ENCODE measurements around the gene GJA1.

Gene GJA1

DNA sequence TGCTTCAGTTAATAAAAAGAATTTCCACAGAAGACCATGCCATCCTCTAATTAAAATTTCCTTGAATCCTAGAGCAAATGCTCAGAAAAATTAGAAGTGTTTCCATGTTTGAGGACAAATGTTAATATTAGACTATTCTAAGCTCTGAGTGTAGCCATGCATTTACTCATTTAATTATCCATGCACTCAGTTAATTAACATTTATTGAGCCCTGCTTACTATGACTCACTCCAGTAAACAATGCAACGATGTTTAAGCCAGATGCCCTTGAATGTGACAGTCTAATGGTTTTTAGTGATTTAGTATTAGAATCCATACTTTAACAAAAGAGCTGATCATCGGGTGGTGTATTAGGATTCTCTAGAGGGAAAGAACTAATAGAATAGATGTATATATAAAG lies 37.3 kb upstream of the GJA1 start:
- TF ChIP-seq REST (IDR thresholded peaks at IDR 0.05; ENCODE audit: insufficient read depth in 1 of 2, low read depth in 2 of 2, low read length in 2 of 2): no peak
- no peak for TF ChIP-seq POLR2AphosphoS5 (IDR thresholded peaks at IDR 0.05; ENCODE audit: low read depth, low read length)
- TF ChIP-seq TAF1 (IDR thresholded peaks at IDR 0.05; ENCODE audit: borderline replicate concordance, insufficient read depth, low read length): no peak
- TF ChIP-seq SIN3A (IDR thresholded peaks at IDR 0.05; ENCODE audit: borderline replicate concordance, insufficient read depth, low read length): no peak
- no peak for TF ChIP-seq FOXP2 (optimal IDR thresholded peaks at IDR 0.05; ENCODE audit: borderline replicate concordance, extremely low read depth, extremely low read length, insufficient read depth)

DNA sequence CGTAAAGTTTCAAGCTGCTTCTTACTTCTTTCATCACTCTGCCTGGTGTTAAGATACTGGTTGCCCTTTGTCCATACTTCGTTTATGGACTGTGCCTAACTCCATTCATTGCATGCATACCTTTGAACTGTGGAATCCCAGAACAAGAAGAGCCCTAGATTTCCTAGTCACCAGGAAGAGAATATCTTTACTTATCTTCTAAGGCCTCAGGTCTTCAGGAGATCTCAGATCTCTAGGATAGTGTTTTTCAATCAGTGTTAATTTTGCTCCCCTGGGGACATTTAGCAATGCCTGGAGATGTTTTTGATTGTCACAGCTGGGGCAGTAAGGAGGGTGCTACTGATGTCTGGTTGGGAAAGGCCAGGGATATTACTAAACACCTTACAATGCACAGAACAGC lies 35.5 kb upstream of the GJA1 start:
- TF ChIP-seq SIN3A (IDR thresholded peaks at IDR 0.05; ENCODE audit: borderline replicate concordance, insufficient read depth, low read length): no peak
- no peak for TF ChIP-seq TAF1 (IDR thresholded peaks at IDR 0.05; ENCODE audit: borderline replicate concordance, insufficient read depth, low read length)
- TF ChIP-seq POLR2AphosphoS5 (IDR thresholded peaks at IDR 0.05; ENCODE audit: low read depth, low read length): no peak
- no peak for TF ChIP-seq FOXP2 (optimal IDR thresholded peaks at IDR 0.05; ENCODE audit: borderline replicate concordance, extremely low read depth, extremely low read length, insufficient read depth)
- TF ChIP-seq REST (IDR thresholded peaks at IDR 0.05; ENCODE audit: insufficient read depth in 1 of 2, low read depth in 2 of 2, low read length in 2 of 2): no peak

GRCh38 chr6:121403964-121404363 lies 31.5 kb upstream of the GJA1 start:
- no peak for TF ChIP-seq FOXP2 (optimal IDR thresholded peaks at IDR 0.05; ENCODE audit: borderline replicate concordance, extremely low read depth, extremely low read length, insufficient read depth)
- no peak for TF ChIP-seq REST (IDR thresholded peaks at IDR 0.05; ENCODE audit: insufficient read depth in 1 of 2, low read depth in 2 of 2, low read length in 2 of 2)
- TF ChIP-seq SIN3A (IDR thresholded peaks at IDR 0.05; ENCODE audit: borderline replicate concordance, insufficient read depth, low read length): no peak
- no peak for TF ChIP-seq POLR2AphosphoS5 (IDR thresholded peaks at IDR 0.05; ENCODE audit: low read depth, low read length)
- TF ChIP-seq TAF1 (IDR thresholded peaks at IDR 0.05; ENCODE audit: borderline replicate concordance, insufficient read depth, low read length): no peak

- no peak for TF ChIP-seq REST (IDR thresholded peaks at IDR 0.05; ENCODE audit: insufficient read depth in 1 of 2, low read depth in 2 of 2, low read length in 2 of 2)
- TF ChIP-seq SIN3A (IDR thresholded peaks at IDR 0.05; ENCODE audit: borderline replicate concordance, insufficient read depth, low read length): no peak
- TF ChIP-seq FOXP2 (optimal IDR thresholded peaks at IDR 0.05; ENCODE audit: borderline replicate concordance, extremely low read depth, extremely low read length, insufficient read depth): no peak
- TF ChIP-seq TAF1 (IDR thresholded peaks at IDR 0.05; ENCODE audit: borderline replicate concordance, insufficient read depth, low read length): no peak
- TF ChIP-seq POLR2AphosphoS5 (IDR thresholded peaks at IDR 0.05; ENCODE audit: low read depth, low read length): no peak
Observed at GRCh38 chr6:121405306-121405705, 30.1 kb upstream of the GJA1 start.

DNA sequence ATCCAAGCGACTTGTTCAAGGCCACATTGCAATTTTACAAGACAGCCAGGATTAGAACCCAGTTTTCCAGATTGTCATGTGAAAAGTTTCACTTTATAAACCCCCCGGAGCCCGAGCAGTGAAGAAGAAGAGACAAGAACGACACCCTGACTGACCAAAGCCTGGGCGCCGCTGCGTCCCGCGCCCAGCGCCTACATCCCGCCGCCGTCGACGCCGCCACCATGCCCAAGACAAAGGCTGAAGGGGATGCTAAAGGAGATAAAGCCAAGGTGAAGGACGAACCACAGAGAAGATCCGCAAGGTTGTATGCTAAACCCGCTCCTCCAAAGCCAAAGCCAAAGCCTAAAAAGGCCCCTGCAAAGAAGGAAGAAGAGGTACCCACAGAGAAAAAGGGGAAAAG lies 27.1 kb upstream of the GJA1 start:
- TF ChIP-seq POLR2AphosphoS5 (IDR thresholded peaks at IDR 0.05; ENCODE audit: low read depth, low read length) (no peak), SIN3A (IDR thresholded peaks at IDR 0.05; ENCODE audit: borderline replicate concordance, insufficient read depth, low read length) (no peak), FOXP2 (optimal IDR thresholded peaks at IDR 0.05; ENCODE audit: borderline replicate concordance, extremely low read depth, extremely low read length, insufficient read depth) (no peak), REST (IDR thresholded peaks at IDR 0.05; ENCODE audit: insufficient read depth in 1 of 2, low read depth in 2 of 2, low read length in 2 of 2) (no peak), TAF1 (IDR thresholded peaks at IDR 0.05; ENCODE audit: borderline replicate concordance, insufficient read depth, low read length) (no peak)
